GM12891 (cell line): Measurements from ENCODE around the gene ST6GAL1.
"Not testable (repeated sequence)": the region's sequence is repeated elsewhere in the genome, so short reads cannot be mapped to it uniquely, and the experiment has no call there.

Experiments used
- DNase-seq: peaks from one replicate; pipeline ENCODE4 v3.0.0; 2011; ENCODE audit warnings: low spot score; ENCODE audit not compliant: insufficient read length
- FAIRE-seq: peaks from 2 replicates; lab custom pipeline; 2011; peaks lifted over from hg19 to GRCh38; lab: Jason Lieb, UNC
- PAX5 ChIP-seq: IDR thresholded peaks from 2 replicates; pipeline ENCODE4 v1.6.1; 2011; ENCODE audit warnings: low read length, moderate library complexity, mild to moderate bottlenecking; ENCODE audit not compliant: insufficient read depth, severe bottlenecking
- POLR2A ChIP-seq: IDR thresholded peaks from 2 replicates; pipeline ENCODE4 v1.6.1; 2011; ENCODE audit warnings: low read depth, low read length, control low read depth
- POLR2AphosphoS5 ChIP-seq: IDR thresholded peaks from 2 replicates; pipeline ENCODE4 v1.6.1; 2011; ENCODE audit warnings: low read depth, low read length, control low read depth
- POU2F2 ChIP-seq: IDR thresholded peaks from 2 replicates; pipeline ENCODE4 v1.6.1; 2011; ENCODE audit warnings: low read depth, mild to moderate bottlenecking, control low read depth, low read length, moderate library complexity
- SPI1 ChIP-seq: IDR thresholded peaks from 2 replicates; pipeline ENCODE4 v1.6.1; 2011; ENCODE audit warnings: low read depth, low read length, control low read depth
- TAF1 ChIP-seq: IDR thresholded peaks from 2 replicates; pipeline ENCODE4 v1.6.1; 2011; ENCODE audit warnings: low read depth, low read length, control low read depth

The ST6GAL1 gene

DNA sequence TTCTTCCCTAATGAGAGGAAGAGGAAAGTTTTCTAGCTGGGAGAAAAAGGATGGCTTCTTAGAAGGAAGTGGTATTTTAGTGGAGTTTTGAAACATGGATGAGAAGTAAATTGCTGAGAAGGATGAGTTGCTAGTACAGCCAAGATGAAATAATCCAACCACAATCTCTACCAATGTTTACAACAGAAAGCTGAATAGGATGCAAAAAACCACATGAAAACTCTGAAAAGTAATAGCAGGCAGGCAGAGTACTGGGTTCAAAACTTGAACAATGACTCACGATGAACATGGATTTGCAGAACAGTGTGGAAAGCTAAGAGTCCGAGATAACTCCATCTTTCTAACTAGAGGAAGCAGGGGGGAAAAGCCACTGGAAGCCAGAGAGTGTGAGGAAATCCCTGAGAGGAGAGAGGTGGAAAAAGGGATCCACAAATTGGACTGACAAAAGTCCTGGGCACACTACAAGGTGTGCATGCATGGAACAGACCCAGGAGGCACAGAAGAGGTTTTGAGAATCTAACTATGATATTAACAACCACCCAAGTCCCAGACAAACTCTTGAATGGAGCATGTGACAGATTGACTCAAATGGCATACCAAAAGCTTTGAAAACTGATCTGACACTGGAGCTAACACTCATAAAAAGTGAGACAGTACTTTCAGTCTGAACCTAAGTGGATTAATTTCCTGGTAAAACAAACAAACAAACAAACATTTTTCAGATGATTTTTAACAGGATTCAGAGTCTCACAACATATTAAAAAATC lies 76.7 kb downstream of the ST6GAL1 start:
- no peak for TF ChIP-seq SPI1
- no peak for TF ChIP-seq POLR2AphosphoS5
- TF ChIP-seq PAX5 = no peak
- TF ChIP-seq TAF1 = no peak
- TF ChIP-seq POLR2A = no peak
- TF ChIP-seq POU2F2 = no peak
- FAIRE-seq (no peak), DNase-seq (no peak)

DNA sequence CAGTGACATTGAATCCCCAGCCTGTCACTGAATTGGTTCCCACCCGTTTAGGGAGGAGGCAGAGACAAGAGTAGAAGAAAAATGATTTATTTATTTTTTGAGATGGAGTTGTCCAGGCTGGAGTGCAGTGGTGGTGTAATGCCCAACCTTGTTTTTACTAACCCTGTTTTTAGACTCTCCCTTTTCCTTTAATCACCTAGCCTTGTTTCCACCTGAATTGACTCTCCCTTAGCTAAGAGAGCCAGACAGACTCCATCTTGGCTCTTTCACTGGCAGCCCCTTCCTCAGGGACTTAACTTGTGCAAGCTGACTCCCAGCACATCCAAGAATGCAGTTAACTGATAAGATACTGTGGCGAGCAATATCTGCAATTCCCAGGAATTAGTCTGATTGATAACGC lies 80.1 kb downstream of the ST6GAL1 start:
- FAIRE-seq, DNase-seq: not testable (repeated sequence)

DNA sequence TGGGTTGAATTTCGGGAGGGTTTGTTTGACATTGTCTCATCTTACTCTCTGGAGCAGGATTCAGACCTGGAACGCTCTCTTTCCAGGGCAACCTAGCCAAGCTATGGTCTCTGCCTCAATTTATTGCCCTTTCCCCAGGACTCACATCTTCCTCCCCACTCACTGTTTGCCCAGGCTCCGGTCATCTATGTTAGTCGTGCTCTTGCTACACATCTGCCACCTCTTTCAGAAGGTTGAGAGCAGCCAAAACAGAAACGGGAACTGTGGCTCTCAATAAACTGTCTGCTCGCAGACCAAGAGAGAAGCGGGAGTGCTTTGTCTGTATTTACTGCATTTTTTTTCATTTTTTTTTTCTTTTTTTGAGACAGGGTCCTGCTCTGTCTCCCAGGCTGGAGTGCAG lies 81.6 kb downstream of the ST6GAL1 start:
- no peak for DNase-seq
- peak; percentile 91 for TF ChIP-seq SPI1
- TF ChIP-seq TAF1 = no peak; the same call in 1 of the 2 replicates
- FAIRE-seq = peak; percentile 66

DNA sequence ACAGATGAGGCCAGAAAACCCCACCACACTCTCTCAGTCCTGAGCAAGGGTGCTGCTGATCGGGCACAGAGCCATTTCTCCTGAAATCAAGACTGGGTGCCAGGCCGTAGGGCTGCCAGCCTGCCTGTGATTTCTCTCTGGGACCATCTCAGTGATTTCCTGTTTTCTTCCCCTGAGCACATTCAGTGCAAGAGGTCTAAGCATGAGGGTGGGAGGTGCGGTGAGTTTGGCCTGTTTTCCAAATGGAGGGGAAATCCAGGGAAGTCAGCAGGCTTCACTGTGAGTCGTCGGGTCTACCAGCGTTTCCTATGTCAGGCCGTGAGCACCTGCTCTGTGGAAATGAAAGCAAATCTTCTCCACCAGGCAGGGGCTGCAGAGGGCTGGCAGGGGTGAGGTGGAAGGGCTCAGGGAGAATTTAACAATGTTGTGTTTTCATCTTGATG lies 82.3 kb downstream of the ST6GAL1 start:
- FAIRE-seq = peak; percentile 92
- no peak for DNase-seq
- TF ChIP-seq POU2F2 (no peak), TAF1 (0 out of 2 replicates have a peak, but pooled peaks have one; percentile 44), PAX5 (no peak), POLR2A (peak; percentile 39; the same call in 1 of the 2 replicates), SPI1 (no peak), POLR2AphosphoS5 (no peak)

DNA sequence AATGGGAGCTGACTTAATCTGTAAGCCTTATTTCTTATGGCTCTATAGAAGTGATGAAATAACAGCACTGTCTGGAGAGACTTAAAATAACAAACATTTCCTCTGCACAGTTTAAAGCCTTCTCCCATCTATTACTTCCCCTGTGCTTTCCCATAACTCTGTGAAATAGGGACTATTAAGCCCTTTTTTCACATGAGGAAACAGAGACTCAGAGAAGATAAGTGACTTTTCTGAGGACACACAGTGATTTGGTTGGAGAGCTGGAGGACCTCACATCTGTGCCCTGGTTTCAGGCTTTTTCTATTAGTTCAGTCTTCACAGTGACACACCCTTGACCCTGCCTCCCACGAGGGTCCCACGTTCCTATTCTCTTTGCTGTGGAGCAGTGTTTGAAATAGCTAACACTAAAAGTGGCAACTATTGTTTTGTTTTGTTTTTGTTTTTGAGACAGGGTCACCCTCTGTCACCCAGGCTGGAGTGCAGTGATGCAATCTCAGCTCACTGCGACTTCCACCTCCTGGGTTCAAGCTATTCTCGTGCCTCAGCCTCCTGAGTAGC lies 82.9 kb downstream of the ST6GAL1 start:
- TF ChIP-seq SPI1 (no peak), TAF1 (no peak), POU2F2 (no peak), POLR2A (no peak), POLR2AphosphoS5 (no peak), PAX5 (no peak)
- FAIRE-seq (no peak), DNase-seq (no peak)

DNA sequence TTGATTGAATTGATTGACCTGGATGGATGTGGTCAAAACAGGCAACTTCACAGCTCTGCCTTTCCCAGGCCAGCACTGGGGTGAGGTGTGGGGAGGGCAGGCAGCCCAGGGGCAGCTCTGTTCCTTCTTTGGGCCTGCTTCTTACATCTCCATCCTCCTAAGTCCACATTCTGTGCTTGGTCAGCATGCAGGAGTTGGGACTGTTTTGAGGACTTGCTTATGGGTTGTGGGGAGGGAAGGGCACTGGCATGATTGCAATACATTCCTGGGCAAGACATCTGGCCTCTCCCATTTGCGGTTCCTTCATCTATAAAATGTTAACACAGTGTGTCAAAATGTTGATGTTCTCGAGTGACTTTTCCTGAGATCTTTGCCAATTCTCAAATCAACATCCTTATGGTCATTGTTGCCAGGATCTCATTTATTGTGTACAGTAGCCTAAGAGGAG lies 84.1 kb downstream of the ST6GAL1 start:
- FAIRE-seq (no peak), DNase-seq (no peak)
- no peak; the same call in 1 of the 2 replicates for TF ChIP-seq POLR2AphosphoS5
- TF ChIP-seq PAX5 = no peak
- no peak for TF ChIP-seq SPI1
- TF ChIP-seq POU2F2 = no peak
- no peak for TF ChIP-seq POLR2A
- TF ChIP-seq TAF1 = no peak

DNA sequence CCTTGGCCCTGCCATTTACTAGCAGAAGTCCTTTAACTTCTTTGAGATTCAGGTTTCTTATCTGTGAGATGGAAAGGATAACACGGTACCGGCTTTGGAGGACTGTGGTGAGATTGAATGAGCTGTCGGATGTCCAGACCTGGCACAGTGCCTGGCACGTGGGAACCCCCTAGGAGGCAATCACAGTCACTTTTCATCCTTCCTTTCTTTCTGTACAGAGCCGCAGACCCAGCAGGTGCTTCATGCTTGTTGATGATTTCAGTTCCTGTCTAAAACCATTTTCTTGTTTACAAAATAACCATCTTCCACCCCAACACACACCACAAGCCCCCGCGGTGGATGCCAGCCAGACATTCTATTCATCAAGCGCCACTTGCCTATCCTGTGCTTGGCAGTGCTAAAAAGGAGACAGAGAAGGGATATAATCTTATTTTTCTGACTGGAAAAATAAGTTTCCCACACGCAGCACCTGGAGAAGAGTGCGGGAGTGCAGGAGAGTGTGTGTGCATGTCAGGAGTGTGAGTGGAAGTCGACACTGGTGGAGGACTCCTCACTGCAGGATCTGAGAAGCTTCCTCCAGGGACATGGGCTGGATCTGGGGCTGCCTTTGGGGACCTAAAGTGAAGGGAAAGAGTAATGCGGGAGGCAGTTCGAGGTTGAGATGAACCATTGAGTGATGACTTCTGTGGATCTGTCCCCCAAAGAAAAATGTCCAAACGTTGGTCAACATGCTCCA lies 85.7 kb downstream of the ST6GAL1 start:
- FAIRE-seq = peak; percentile 38
- TF ChIP-seq TAF1 (no peak), SPI1 (peak; percentile 88)
- DNase-seq = no peak

DNA sequence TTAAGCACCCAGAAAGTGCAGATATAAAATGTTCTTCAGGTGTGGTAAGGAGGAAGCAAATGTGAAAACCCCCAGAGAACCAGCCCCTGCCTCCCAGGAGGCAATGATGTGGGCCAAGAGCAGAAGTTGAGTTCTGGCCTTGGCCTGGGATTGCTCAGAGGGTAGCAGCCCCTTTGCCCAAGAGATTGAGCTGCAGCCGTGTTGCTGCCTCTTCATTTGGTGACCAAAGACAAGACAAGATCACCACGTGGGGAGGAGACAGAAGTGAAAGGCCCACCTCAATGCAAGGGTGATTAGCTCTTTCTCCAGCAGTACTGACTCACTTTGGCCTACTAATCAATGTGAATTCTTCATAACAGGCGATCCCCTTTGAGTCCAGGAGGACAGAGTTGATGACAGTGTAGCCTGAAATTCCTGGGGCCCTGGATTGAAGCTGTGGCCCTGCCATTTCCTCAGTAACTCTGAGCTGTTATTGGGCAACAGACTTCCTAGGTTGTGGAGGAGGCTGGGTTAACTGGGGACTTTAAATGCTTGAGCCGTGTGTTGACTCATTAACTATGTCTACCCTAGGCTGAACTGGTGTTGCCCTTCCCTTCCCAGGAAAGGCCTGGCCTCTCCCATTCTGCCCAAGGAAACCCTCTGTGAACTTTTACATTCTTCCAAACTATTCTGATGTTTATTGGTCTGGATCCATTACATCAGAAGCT lies 86.5 kb downstream of the ST6GAL1 start:
- FAIRE-seq (peak; percentile 87), DNase-seq (no peak)
- TF ChIP-seq PAX5 (no peak), SPI1 (peak; percentile 31; the same call in 1 of the 2 replicates), POLR2AphosphoS5 (no peak), TAF1 (peak; percentile 38; the same call in 1 of the 2 replicates), POLR2A (no peak), POU2F2 (no peak; the same call in 1 of the 2 replicates)

DNA sequence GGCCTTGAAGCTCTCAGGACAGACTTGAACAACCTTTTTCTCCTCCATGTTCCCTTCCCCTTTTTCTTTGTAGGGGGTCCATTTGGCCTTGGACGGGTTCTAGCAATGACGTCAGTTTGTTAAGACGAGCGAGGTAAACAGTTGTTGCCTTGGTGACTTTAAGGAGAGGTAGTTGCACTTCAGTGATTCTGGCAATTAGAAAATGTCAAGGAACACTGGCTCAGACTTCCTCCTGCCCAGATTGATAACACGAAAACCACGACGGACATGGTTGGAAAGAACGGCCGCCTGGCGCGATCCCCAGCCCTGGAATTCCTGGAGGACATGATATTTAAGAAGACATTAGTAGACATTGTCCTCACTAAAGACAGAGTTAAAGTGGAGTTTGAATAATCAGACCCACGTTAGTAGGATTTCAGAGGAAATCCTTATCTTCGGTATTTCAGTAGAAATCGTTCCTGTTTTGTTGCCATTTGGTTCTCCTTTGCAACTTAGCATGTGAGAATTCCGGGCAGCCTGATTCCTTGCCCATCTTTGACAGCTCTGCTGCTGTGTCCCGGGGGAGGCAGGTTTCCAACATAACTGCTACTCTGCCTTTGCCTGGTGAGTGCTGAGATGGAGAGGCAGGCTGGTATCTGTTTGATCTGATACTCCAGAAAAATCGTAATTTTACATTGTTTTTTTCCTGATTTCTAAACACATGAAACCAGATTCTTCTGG lies 87.3 kb downstream of the ST6GAL1 start:
- TF ChIP-seq POU2F2 = no peak
- DNase-seq (no peak), FAIRE-seq (no peak)

DNA sequence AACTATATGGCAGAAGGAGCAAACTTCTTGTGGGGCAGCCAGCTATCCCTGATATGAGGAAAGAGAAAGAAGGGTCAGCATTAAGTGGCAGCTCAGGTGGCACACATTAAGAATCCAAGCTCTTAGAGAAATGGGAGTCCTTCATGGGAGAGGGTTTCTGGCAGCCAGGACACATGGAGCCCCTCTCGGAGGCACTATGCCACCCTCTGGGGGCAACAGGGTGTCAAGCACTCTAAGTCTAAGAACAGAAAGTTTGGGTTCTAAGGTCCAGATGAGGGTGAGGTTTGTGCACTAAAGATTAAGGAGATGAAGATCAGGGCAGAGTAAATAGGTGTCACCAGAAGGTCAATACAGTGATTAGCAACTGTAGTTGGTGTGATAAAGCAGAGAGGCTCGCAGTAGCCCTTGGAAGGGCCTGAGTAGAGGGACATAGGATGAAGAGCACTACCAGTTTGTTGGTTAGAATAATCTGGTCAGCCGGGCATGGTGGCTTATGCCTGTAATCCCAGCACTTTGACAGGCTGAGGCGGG lies 89.3 kb downstream of the ST6GAL1 start:
- FAIRE-seq (no peak), DNase-seq (no peak)
- no peak for TF ChIP-seq TAF1
- no peak for TF ChIP-seq SPI1
- TF ChIP-seq PAX5 = no peak
- no peak for TF ChIP-seq POLR2AphosphoS5
- no peak for TF ChIP-seq POLR2A
- TF ChIP-seq POU2F2 = no peak
